IMR-90 (cell line): ENCODE results near the gene TSR3. TPM values are rescaled to one million over a fixed set of nuclear protein-coding genes. Genes with fewer than 3 reads are reported as not detected.
A peak's percentile ranks its signal among the peaks of the same experiment; 100 is the strongest.

ENCODE experiments used
- ATAC-seq: fragments of 200-7000 bp; cut with Tn5 transposase; 2 replicates; pipeline ENCODE4 v1.9.1; 2020; ENCODE audit warnings: low read depth, mild to moderate bottlenecking, moderate library complexity
- BruUV-seq: library from RNA; stranded (reverse); fragments of 400-500 nt; replicated peaks from 2 replicates; lab custom pipeline; 2021; lab: Mats Ljungman, UMichigan
- CTCF ChIA-PET: fragments of 300-600 bp; formaldehyde crosslinking; extraction: SDS; loops from one replicate; lab custom pipeline; 2021; ENCODE audit warnings: antibody characterized with exemption; lab: Yijun Ruan, JAX
- POLR2A ChIA-PET: fragments of 300-600 bp; sonication (Branson Sonifier 250); formaldehyde crosslinking; loops from one replicate; lab custom pipeline; 2022; ENCODE audit warnings: antibody characterized with exemption; ENCODE audit not compliant: unreplicated experiment; lab: Charles Lee
- DNase-seq: peaks from one replicate; pipeline ENCODE4 v3.0.0; 2013
- H2AFZ ChIP-seq: replicated peaks from 2 replicates; pipeline ENCODE3; 2013; ENCODE audit warnings: low read length, mild to moderate bottlenecking; ENCODE audit not compliant: poor library complexity
- H2AK5ac ChIP-seq: 2 replicates; pipeline ENCODE4 v1.6.1; 2013; ENCODE audit warnings: low read depth, low read length, inconsistent platforms
- H2AK9ac ChIP-seq: replicated peaks from 2 replicates; pipeline ENCODE3; 2013; ENCODE audit warnings: mild to moderate bottlenecking, low read depth, low read length, moderate library complexity; ENCODE audit not compliant: poor library complexity
- H2BK120ac ChIP-seq: 2 replicates; pipeline ENCODE4 v1.6.1; 2013; ENCODE audit warnings: low read depth, low read length, inconsistent platforms
- H2BK15ac ChIP-seq: 3 replicates; pipeline ENCODE4 v1.6.1; 2013; ENCODE audit warnings: low read depth, low read length, inconsistent platforms
- H2BK20ac ChIP-seq: 2 replicates; pipeline ENCODE4 v1.6.1; 2013; ENCODE audit warnings: low read depth, mild to moderate bottlenecking, inconsistent platforms, low read length, moderate library complexity
- H2BK5ac ChIP-seq: 2 replicates; pipeline ENCODE4 v1.6.1; 2013; ENCODE audit warnings: mild to moderate bottlenecking, low read depth, low read length, inconsistent platforms; ENCODE audit not compliant: poor library complexity, severe bottlenecking
- H3K14ac ChIP-seq: replicated peaks from 2 replicates; pipeline ENCODE4 v1.6.1; 2013; ENCODE audit warnings: low read depth, low read length, inconsistent platforms
- H3K18ac ChIP-seq: 2 replicates; pipeline ENCODE4 v1.6.1; 2013; ENCODE audit warnings: low read depth, low read length, control low read depth
- H3K23ac ChIP-seq: 2 replicates; pipeline ENCODE4 v1.6.1; 2013; ENCODE audit warnings: low read depth, low read length, inconsistent platforms
- H3K27ac ChIP-seq: 2 replicates; pipeline ENCODE4 v1.5.1; 2013; ENCODE audit warnings: mild to moderate bottlenecking, control low read depth, low read length; ENCODE audit not compliant: insufficient read depth
- H3K27me3 ChIP-seq: 2 replicates; pipeline ENCODE4 v1.6.1; 2013; ENCODE audit warnings: low read length; ENCODE audit not compliant: control insufficient read depth, insufficient read depth
- H3K36me3 ChIP-seq: 2 replicates; pipeline ENCODE4 v1.6.1; 2013; ENCODE audit warnings: low read length, mixed read lengths; ENCODE audit not compliant: control insufficient read depth, insufficient read depth
- H3K4ac ChIP-seq: 2 replicates; pipeline ENCODE4 v1.6.1; 2013; ENCODE audit warnings: low read depth, low read length, inconsistent platforms
- H3K4me1 ChIP-seq: 2 replicates; pipeline ENCODE4 v1.6.1; 2013; ENCODE audit warnings: low read length, mixed read lengths; ENCODE audit not compliant: control insufficient read depth, insufficient read depth
- H3K4me2 ChIP-seq: 2 replicates; pipeline ENCODE4 v1.6.1; 2013; ENCODE audit warnings: low read depth, mild to moderate bottlenecking, control low read depth, low read length, moderate library complexity
- H3K4me3 ChIP-seq: 2 replicates; pipeline ENCODE4 v1.5.1; 2013; ENCODE audit warnings: low read depth, mild to moderate bottlenecking, control low read depth, low read length, moderate library complexity; ENCODE audit not compliant: insufficient read depth
- H3K56ac ChIP-seq: 2 replicates; pipeline ENCODE4 v1.6.1; 2013; ENCODE audit warnings: low read length, inconsistent platforms; ENCODE audit not compliant: insufficient read depth; ENCODE audit errors: extremely low read depth
- H3K79me1 ChIP-seq, 2 experiments: 2 replicates each; pipeline ENCODE4 v1.6.1; 2013; ENCODE audit warnings: low read length in 2 of 2, inconsistent platforms in 1 of 2, low read depth in 1 of 2
- H3K9ac ChIP-seq: 2 replicates; pipeline ENCODE4 v1.6.1; 2013; ENCODE audit warnings: low read depth, low read length, control low read depth
- H3K9me1 ChIP-seq: 2 replicates; pipeline ENCODE4 v1.6.1; 2013; ENCODE audit warnings: low read length, inconsistent platforms; ENCODE audit not compliant: insufficient read depth
- H3K9me3 ChIP-seq: 2 replicates; pipeline ENCODE4 v1.6.1; 2013; ENCODE audit warnings: low read length; ENCODE audit not compliant: control insufficient read depth, insufficient read depth
- H4K20me1 ChIP-seq: 2 replicates; pipeline ENCODE4 v1.6.1; 2013; ENCODE audit warnings: low read length, inconsistent platforms; ENCODE audit not compliant: insufficient read depth
- H4K5ac ChIP-seq: 2 replicates; pipeline ENCODE4 v1.6.1; 2013; ENCODE audit warnings: mild to moderate bottlenecking, low read depth, low read length, control low read depth
- H4K8ac ChIP-seq, 2 experiments: 2 replicates each; pipeline ENCODE4 v1.6.1; 2013; ENCODE audit warnings: low read depth in 2 of 2, low read length in 2 of 2, control low read depth in 1 of 2, inconsistent platforms in 1 of 2
- H4K91ac ChIP-seq: 2 replicates; pipeline ENCODE4 v1.6.1; 2013; ENCODE audit warnings: low read depth, low read length, inconsistent platforms; ENCODE audit not compliant: insufficient read depth
- CEBPB ChIP-seq: IDR thresholded peaks from 2 replicates; pipeline ENCODE4 v1.6.1; 2012; ENCODE audit warnings: low read depth, low read length, improper control_type of control experiment
- CHD1 ChIP-seq: IDR thresholded peaks from 2 replicates; pipeline ENCODE4 v1.6.1; 2012; ENCODE audit warnings: low read depth, low read length, improper control_type of control experiment
- CTCF ChIP-seq: conservative IDR thresholded peaks from 2 replicates; pipeline ENCODE4 v1.5.1; 2012; ENCODE audit warnings: mild to moderate bottlenecking, low read depth, low read length, improper control_type of control experiment
- ELK1 ChIP-seq: fragments of 150-350 bp; IDR thresholded peaks from 2 replicates; pipeline ENCODE4 v1.6.1; 2016; ENCODE audit warnings: low read depth, mild to moderate bottlenecking, low read length, moderate library complexity, borderline replicate concordance
- FOS ChIP-seq: fragments of 150-350 bp; IDR thresholded peaks from 2 replicates; pipeline ENCODE4 v1.6.1; 2016; ENCODE audit warnings: low read depth, low read length
- MAFK ChIP-seq: IDR thresholded peaks from 2 replicates; pipeline ENCODE4 v1.6.1; 2012; ENCODE audit warnings: low read depth, low read length, improper control_type of control experiment
- NFE2L2 ChIP-seq: fragments of 150-350 bp; IDR thresholded peaks from 2 replicates; pipeline ENCODE4 v1.6.1; 2016; ENCODE audit warnings: low read depth, mild to moderate bottlenecking, low read length
- POLR2A ChIP-seq: IDR thresholded peaks from 2 replicates; pipeline ENCODE4 v1.6.1; 2012; ENCODE audit warnings: mild to moderate bottlenecking, low read depth, low read length
- RAD21 ChIP-seq: IDR thresholded peaks from 2 replicates; pipeline ENCODE4 v1.6.1; 2012; ENCODE audit warnings: low read length, improper control_type of control experiment
- RCOR1 ChIP-seq: IDR thresholded peaks from 2 replicates; pipeline ENCODE4 v1.6.1; 2012; ENCODE audit warnings: mild to moderate bottlenecking, low read length, improper control_type of control experiment; ENCODE audit not compliant: insufficient replicate concordance
- RFX5 ChIP-seq: IDR thresholded peaks from 2 replicates; pipeline ENCODE4 v1.8.0; 2012; ENCODE audit warnings: low read depth, mild to moderate bottlenecking, low read length, moderate library complexity
- SMC3 ChIP-seq: fragments of 150-350 bp; IDR thresholded peaks from 2 replicates; pipeline ENCODE4 v1.6.1; 2016; ENCODE audit warnings: low read depth, mild to moderate bottlenecking, antibody characterized with exemption, low read length, moderate library complexity
- USF2 ChIP-seq: fragments of 150-350 bp; IDR thresholded peaks from 2 replicates; pipeline ENCODE4 v1.6.1; 2017; ENCODE audit warnings: mild to moderate bottlenecking, antibody characterized with exemption, low read length, low read depth
- WGBS, 2 experiments: methylation state at CpG; one replicate each; pipeline versions ENCODE4 v1.1.5 to v1.1.7; 2013; ENCODE audit warnings: missing lambda C conversion rate in 2 of 2; ENCODE audit not compliant: insufficient read length in 1 of 2; ENCODE audit errors: extremely low coverage in 2 of 2; 5-methylcytosine and 5-hydroxymethylcytosine counted together
- dilution Hi-C: fragments of 300-500 bp; cut with HindIII; formaldehyde crosslinking; loops from one replicate; pipeline ENCODE4 v1.14.3; 2018; ENCODE audit warnings: low sequenced_read_pairs; ENCODE audit not compliant: unreplicated experiment
- in situ Hi-C: fragments of 300-500 bp; cut with MboI; formaldehyde crosslinking; loops from 3 replicates; pipeline ENCODE4 v1.14.3; 2019; ENCODE audit warnings: low sequenced_read_pairs, inconsistent platforms, mixed read lengths
- intact Hi-C: fragments of 100-400 bp; cut with micrococcal nuclease; formaldehyde crosslinking; loops from 2 replicates; pipeline ENCODE4 v1.10.0; 2022
- polyA plus RNA-seq, 3 experiments: library from polyadenylated mRNA; depleted of rRNA; stranded (reverse); fragments of >200 nt; gene quantifications; 2 replicates each; pipeline ENCODE4 v1.2.3, GENCODE V29; 2012; ENCODE audit warnings: low replicate concordance in 1 of 3
- total RNA-seq: library from RNA; depleted of rRNA; stranded (reverse); fragments of >200 nt; gene quantifications from 2 replicates; pipeline ENCODE4 v1.2.3, GENCODE V29; 2012

TSR3 gene
- total and polyA plus RNA-seq, 2 of the 4 experiments (the other 2 are of a cell fraction), result 38.0 to 52.9 TPM

- TF ChIP-seq POLR2A, result no peak
Measured at GRCh38 chr16:1317479-1318267, 34.0 kb downstream of the TSR3 start (continued).

GRCh38 chr16:1316033-1316405 lies 35.7 kb downstream of the TSR3 start:
- H3K23ac ChIP-seq, result no peak overlapping the region
- 94% methylated on average over 6 of the region's 14 CpGs; no CpG with 5 or more reads in 1 of the 2 experiments for WGBS, 2 experiments
- no peak overlapping the region for H3K56ac ChIP-seq
- CTCF ChIA-PET, result no interaction called here
- H3K4me3 ChIP-seq, result no peak overlapping the region
- H4K5ac ChIP-seq, result no peak overlapping the region
- H2BK15ac ChIP-seq, result no peak overlapping the region
- H2BK20ac ChIP-seq, result no peak overlapping the region
- no peak overlapping the region for H3K9ac ChIP-seq
- no peak for ATAC-seq
- H3K4ac ChIP-seq, result no peak overlapping the region
- dilution Hi-C loops (no loop called here), in situ Hi-C loops (no loop called here), intact Hi-C loops (no loop called here)
- H3K79me1 ChIP-seq, result peaks cover 10 to 47% of the 10 kb centered on the region in 2 experiments
- H2AK5ac ChIP-seq, result no peak overlapping the region
- H3K27ac ChIP-seq, result no peak overlapping the region
- peaks cover 15% of the 10 kb centered on the region for H3K4me1 ChIP-seq
- peaks cover 6% of the 10 kb centered on the region for H3K9me1 ChIP-seq
- no peak overlapping the region for H2BK5ac ChIP-seq
- H4K8ac ChIP-seq, result no peak overlapping the region
- H3K4me2 ChIP-seq, result no peak overlapping the region
- POLR2A ChIA-PET, result no interaction called here
- H3K27me3 ChIP-seq, result no peaks in the 10 kb centered on the region
- no peak overlapping the region for H3K14ac ChIP-seq
- no peak overlapping the region for H2BK120ac ChIP-seq
- no TSS peak for BruUV-seq
- H3K36me3 ChIP-seq, result peaks cover 79% of the 10 kb centered on the region
- H4K91ac ChIP-seq, result no peak overlapping the region
- H2AFZ ChIP-seq, result peak overlapping the region; percentile 8
- no peak overlapping the region for H2AK9ac ChIP-seq
- DNase-seq, result no peak
- H4K20me1 ChIP-seq, result peaks cover 91% of the 10 kb centered on the region
- no peak overlapping the region for H3K18ac ChIP-seq
- no peaks in the 10 kb centered on the region for H3K9me3 ChIP-seq
- TF ChIP-seq RAD21 (no peak), RFX5 (no peak), ELK1 (no peak), CEBPB (no peak), USF2 (no peak), RCOR1 (no peak), CTCF (no peak), FOS (no peak), SMC3 (no peak), NFE2L2 (no peak), CHD1 (no peak), POLR2A (no peak), MAFK (no peak)
